Measurements from ENCODE around the gene ZACN.

ZACN gene

DNA sequence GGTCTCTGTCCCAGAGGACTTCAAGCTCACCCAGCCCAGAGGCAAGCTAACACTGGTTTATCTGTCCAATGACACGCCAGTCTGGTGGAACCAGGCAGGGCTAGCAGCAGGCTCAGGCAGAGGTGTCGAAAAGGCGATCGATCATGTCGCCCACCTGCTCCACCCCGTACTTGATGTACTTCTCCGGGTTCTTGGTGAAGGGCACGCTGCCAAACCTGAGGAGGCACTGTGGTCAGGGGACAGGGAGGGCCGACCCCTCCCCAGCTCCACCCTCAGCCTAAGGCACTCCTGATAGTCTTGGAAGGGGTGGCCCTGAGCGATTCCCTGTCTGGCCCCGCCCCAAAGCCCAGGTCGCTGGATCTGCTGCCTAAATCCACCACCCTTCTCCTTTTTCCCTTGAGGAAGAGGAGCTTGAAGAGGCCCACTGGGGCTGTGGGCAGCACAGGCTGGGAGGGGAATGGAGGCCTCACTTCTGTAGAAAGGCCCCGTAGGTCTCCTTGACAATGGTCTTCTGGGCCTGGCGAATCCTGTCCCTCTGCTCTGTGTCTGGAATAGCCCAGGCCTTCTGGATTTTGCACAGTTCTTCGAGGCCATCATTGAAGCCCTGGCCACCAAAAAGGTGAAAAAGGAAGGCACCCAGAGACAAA is 4.7 kb downstream of the ZACN start:
- DNase-seq, result no peak

DNA sequence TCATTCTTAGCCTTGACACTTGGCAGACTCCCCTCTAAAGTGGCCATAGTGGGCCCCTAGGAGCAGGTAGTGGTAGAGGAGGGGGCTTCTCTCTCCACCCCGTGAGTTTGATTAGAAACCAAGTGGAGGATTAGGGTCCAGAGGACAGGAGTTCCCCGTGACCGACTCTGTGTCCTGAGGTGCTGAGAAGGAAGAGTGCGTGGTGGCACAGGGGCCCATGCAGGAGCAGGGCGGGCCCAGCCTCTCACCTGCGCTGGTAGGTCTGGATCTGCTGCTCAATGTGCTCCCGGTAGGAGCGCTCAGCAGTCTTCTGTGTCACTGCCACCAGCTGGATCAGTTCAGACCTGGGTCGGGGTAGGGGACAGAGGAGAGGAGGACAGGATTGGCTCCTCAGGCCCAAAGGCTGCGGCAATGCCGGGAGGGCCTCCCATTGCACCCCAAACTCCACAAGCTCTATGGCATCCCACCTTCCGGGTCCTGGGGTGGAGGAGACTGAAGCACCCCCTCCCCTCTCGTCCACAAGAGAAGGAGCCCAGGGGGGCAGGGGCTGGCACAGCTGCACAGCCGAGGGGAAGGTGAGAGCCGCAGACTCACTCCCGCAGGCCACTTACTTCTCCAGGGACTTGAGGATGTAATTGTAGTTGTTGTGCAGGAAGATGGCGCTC is 6.2 kb downstream of the ZACN start:
- DNase-seq, result no peak

GRCh38 chr17:76085731-76086366 is 6.9 kb downstream of the ZACN start:
- no peak for DNase-seq

- no peak for DNase-seq
Observed at GRCh38 chr17:76086384-76086783, 7.4 kb downstream of the ZACN start.

- DNase-seq, result no peak
Observed at GRCh38 chr17:76087531-76087930, 8.5 kb downstream of the ZACN start.

DNA sequence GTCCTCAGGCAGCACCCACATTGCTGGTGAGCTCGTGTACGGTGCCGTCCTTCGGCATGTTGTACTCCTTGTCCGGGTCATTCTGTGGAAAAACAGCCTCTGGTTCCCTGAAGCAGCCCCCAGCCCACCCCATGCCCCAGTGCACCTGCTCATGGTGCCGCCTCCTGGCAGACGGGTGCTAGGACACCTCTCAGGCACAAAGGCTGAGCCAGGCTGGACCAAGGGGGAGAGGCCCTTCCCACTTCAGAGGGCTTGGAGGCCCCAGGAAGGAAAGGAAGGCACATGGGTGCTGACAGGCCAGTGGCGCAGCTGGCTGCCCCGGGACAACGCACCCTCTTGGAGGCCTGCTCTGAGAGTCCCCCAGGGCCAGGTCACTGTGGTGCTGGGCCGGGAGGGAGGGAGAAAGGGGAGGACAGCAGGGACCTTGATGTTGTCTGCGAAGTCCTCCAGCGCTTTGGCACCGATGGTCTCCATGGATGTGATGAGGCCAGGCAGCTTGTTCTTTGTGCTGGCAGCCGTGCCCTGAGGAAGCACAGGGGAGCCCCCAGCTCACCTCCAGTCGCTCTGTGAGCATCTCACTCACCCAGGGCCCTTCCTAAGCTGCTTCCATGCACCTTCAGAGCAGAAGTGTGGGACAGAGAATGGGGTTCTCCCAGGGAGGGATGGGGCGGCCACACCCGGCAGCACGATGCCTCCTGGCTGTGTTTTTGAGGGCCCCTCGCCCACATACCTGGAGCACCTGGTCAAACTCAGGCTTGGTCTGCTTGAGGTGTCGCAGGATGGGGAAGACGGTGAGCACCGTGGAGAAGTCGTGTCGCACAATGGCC is 9.3 kb downstream of the ZACN start:
- DNase-seq, result no peak

GRCh38 chr17:76088868-76089576 is 10.0 kb downstream of the ZACN start:
- no peak for DNase-seq

DNA sequence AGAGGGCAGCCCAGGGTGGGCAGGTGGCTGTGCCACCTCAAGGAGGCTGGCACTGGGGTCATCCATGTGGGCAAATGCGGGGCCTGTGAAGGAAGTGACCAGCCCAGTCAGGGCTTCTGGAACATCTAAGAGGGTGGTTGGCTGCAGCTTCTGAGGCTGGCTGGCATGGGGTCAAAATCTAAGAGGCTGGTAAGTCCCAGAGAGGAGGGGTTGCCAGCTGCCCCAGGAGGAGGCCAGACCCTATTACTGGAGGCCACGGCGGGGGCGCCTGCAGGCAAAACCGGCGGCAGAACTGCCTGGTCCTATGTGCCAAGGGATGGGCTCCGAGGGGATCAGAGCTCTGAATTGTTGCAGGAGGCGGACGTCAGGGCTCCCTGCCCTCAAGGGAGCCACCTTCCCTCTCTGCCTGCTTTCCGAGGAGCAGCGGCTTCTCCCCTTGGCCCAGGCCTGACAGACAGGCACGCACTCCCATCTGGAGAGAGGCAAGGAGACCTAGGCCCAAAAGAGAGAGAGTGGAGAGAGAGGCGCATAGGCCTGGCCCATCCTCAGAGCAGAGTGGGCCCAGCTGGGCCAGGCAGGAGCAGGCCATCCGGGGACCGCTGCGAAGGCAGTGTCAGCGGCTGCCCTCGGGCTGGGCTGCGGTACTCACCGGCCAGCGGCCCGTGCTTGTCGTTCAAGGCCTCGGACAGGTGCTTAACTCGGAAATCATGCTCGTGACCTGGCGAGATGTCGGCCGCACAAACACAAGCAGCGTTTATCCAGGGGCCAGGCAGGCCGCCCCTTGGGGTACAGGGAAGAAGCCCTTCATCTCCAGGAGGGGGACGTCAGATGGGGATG is 10.9 kb downstream of the ZACN start:
- no peak for DNase-seq

DNA sequence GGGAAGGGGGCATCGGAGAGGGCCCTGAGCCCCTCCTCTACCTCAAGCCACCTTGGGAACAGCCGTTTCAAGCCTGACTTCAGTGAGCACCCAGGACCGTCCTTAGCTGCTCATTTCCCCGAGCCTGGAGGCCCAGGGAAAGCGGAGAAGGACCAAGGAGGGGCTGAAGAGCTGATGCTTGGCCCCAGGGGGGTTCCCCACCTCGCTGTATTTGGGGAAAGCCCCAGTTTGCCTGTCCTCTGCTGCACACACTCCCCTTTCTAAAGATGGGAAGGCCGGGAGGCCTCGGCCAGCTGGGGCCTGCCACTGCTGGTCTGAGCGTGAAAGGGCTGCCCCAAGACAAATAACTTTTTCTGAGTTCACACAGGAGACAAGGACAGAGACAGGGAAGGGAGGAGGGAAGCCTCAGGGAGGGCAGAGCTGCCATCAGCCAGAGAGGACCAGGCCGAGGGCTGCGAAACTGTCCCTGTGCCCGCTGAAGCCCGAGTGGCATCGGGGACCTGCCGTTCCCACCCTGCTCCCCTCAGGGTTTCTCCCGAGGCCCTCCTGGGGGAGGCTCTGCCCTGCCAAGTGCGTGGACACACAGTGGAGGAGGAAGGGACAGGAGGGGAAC is 11.6 kb downstream of the ZACN start:
- no peak for DNase-seq

GRCh38 chr17:76091526-76092286 is 12.7 kb downstream of the ZACN start:
- no peak for DNase-seq

- DNase-seq, result peak; percentile 8
Observed at GRCh38 chr17:76092526-76093413, 13.8 kb downstream of the ZACN start.

DNA sequence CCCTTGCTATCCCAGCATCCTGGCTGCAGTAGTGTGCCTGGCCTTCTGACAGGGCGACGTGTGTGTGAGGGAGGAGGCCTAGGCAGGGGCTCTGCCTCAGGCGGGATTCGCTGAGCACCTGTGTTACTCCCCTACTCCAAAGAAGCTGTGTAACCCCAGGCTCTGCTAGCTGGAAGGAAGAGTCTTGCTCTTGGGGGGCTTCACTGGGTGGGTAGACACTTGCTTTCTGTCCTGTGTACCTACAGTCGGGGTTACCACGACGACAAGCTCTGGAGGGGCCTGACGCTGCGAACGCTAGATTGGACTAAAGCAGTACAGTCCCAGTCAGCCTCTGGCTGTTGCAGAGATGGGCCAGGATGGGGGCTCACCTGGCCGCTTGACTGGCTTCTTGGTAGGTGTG is 15.1 kb downstream of the ZACN start:
- no peak for DNase-seq

GRCh38 chr17:76095943-76096342 is 17.0 kb downstream of the ZACN start:
- DNase-seq, result no peak

- DNase-seq, result no peak
Observed at GRCh38 chr17:76097716-76098295, 18.8 kb downstream of the ZACN start.

GRCh38 chr17:76102944-76103273 is 23.9 kb downstream of the ZACN start:
- DNase-seq, result no peak

- DNase-seq, result peak; percentile 74
Observed at GRCh38 chr17:76103274-76104139, 24.5 kb downstream of the ZACN start, which contains the start of gene EXOC7. Gene EXOC7 (minus strand): TSS chr17:76103787. CDS start chr17:76103692, 95 bp downstream.

- DNase-seq, result no peak
Observed at GRCh38 chr17:76104140-76104895, 25.3 kb downstream of the ZACN start.

DNA sequence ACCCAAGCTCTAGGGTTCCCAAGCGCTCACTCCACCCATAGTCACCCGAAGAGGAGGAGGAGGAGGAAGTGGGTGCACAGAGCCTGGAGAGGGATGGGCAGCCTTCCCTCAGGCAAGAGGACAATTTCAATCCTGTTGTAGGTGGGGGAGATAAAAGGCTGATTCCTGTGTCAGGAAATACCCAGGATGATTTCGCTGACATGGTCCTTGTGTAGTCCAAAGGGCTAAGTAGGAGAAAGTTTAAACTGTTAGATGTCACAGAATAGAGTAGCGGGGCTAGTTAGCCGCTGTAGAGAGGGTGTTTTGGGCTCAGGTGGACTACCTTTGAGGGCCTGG is 25.9 kb downstream of the ZACN start:
- DNase-seq, result no peak
